Measurements from ENCODE around the gene ACAD10. TPM values are rescaled to one million over a fixed set of nuclear protein-coding genes. Genes with fewer than 3 reads are reported as not detected.

ACAD10 gene
- total RNA-seq, 1 donor from 2014 or later = 45.1 TPM

GRCh38 chr12:111777345-111778045, 91.6 kb downstream of the ACAD10 start:
- DNase-seq (no peak), ATAC-seq (ENCODE audit: low read depth) (no peak)
- CTCF ChIA-PET = interaction anchor here (1.2 kb wide), 1 partner anchor 9 kb away, joined by 3 read pairs; no protein-coding TSS in a partner anchor
- Mint-ChIP-seq H3K36me3 (ENCODE audit: low read depth) (peaks cover 8% of the 10 kb centered on the region), H3K4me3 (no peak overlapping the region), H3K4me1 (peaks cover 40% of the 10 kb centered on the region), H3K27ac (no peak overlapping the region), H3K27me3 (no peaks in the 10 kb centered on the region), H3K9me3 (no peaks in the 10 kb centered on the region)
- no peak for TF ChIP-seq CTCF (IDR thresholded peaks at IDR 0.05)
- POLR2A ChIA-PET = interaction anchor here (0.6 to 1.0 kb wide), 2 partner anchors 11 to 320 kb away, joined by 3 to 6 read pairs; partner anchors contain the start of gene ALDH2
- intact Hi-C loops (cut with micrococcal nuclease) = no loop called here

GRCh38 chr12:111780166-111780565, 94.3 kb downstream of the ACAD10 start:
- H3K27ac Mint-ChIP-seq = no peak overlapping the region
- ATAC-seq (ENCODE audit: low read depth) = no peak
- DNase-seq = no peak
- H3K4me1 Mint-ChIP-seq = peaks cover 17% of the 10 kb centered on the region
- no peak overlapping the region for H3K4me3 Mint-ChIP-seq
- CTCF ChIA-PET = no interaction called here
- POLR2A ChIA-PET = no interaction called here
- H3K9me3 Mint-ChIP-seq = no peaks in the 10 kb centered on the region
- no peaks in the 10 kb centered on the region for H3K27me3 Mint-ChIP-seq
- intact Hi-C loops (cut with micrococcal nuclease) = no loop called here
- H3K36me3 Mint-ChIP-seq (ENCODE audit: low read depth) = peaks cover 27% of the 10 kb centered on the region
- TF ChIP-seq CTCF (IDR thresholded peaks at IDR 0.05) = no peak

- ATAC-seq (ENCODE audit: low read depth) (no peak), DNase-seq (no peak)
- Mint-ChIP-seq H3K4me3 (no peak overlapping the region), H3K9me3 (no peaks in the 10 kb centered on the region), H3K27ac (no peak overlapping the region), H3K4me1 (peaks cover 13% of the 10 kb centered on the region), H3K36me3 (ENCODE audit: low read depth) (peaks cover 31% of the 10 kb centered on the region), H3K27me3 (no peaks in the 10 kb centered on the region)
- ChIA-PET CTCF (no interaction called here), POLR2A (no interaction called here)
- no peak for TF ChIP-seq CTCF (IDR thresholded peaks at IDR 0.05)
- intact Hi-C loops (cut with micrococcal nuclease) = no loop called here
Measured at GRCh38 chr12:111780615-111781014, 94.8 kb downstream of the ACAD10 start.

- Mint-ChIP-seq H3K9me3 (no peaks in the 10 kb centered on the region), H3K4me1 (peaks cover 7% of the 10 kb centered on the region), H3K27ac (no peak overlapping the region), H3K36me3 (ENCODE audit: low read depth) (peaks cover 34% of the 10 kb centered on the region), H3K4me3 (no peak overlapping the region), H3K27me3 (no peaks in the 10 kb centered on the region)
- POLR2A ChIA-PET = no interaction called here
- intact Hi-C loops (cut with micrococcal nuclease) = no loop called here
- no peak for TF ChIP-seq CTCF (IDR thresholded peaks at IDR 0.05)
- DNase-seq (no peak), ATAC-seq (ENCODE audit: low read depth) (no peak)
- CTCF ChIA-PET = interaction anchor here (1.3 kb wide), 1 partner anchor 32 kb away, joined by 4 read pairs; no protein-coding TSS in a partner anchor
Measured at GRCh38 chr12:111781085-111781658, 95.3 kb downstream of the ACAD10 start.

GRCh38 chr12:111783046-111783445, 97.2 kb downstream of the ACAD10 start:
- Mint-ChIP-seq H3K4me1 (no peaks in the 10 kb centered on the region), H3K27me3 (no peaks in the 10 kb centered on the region), H3K27ac (no peak overlapping the region), H3K36me3 (ENCODE audit: low read depth) (peaks cover 37% of the 10 kb centered on the region), H3K9me3 (no peaks in the 10 kb centered on the region), H3K4me3 (no peak overlapping the region)
- no peak for TF ChIP-seq CTCF (IDR thresholded peaks at IDR 0.05)
- ChIA-PET CTCF (no interaction called here), POLR2A (no interaction called here)
- DNase-seq (no peak), ATAC-seq (ENCODE audit: low read depth) (no peak)
- intact Hi-C loops (cut with micrococcal nuclease) = no loop called here

All from activated B cell treated with CpG ODN at 0.5 μM for 24 hours (primary cell).